A673 (cell line): ENCODE results near the gene FRMD6. TPM values are rescaled to one million over a fixed set of nuclear protein-coding genes. Genes with fewer than 3 reads are reported as not detected.
"Not testable (repeated sequence)": the region's sequence is repeated elsewhere in the genome, so short reads cannot be mapped to it uniquely, and the experiment has no call there.

Experiments used
- BruUV-seq: library from RNA; stranded (reverse); fragments of 400-500 nt; replicated peaks from 2 replicates; lab custom pipeline; 2021; lab: Mats Ljungman, UMichigan
- CTCF ChIA-PET: fragments of 300-600 bp; sonication (Branson Sonifier 250); formaldehyde crosslinking; loops from one replicate; lab custom pipeline; 2022; ENCODE audit warnings: antibody characterized with exemption; lab: Charles Lee
- POLR2A ChIA-PET: fragments of 300-600 bp; sonication (Branson Sonifier 250); formaldehyde crosslinking; loops from one replicate; lab custom pipeline; 2022; ENCODE audit warnings: antibody characterized with exemption; ENCODE audit not compliant: low non-redundant PET; lab: Charles Lee
- DNase-seq: peaks from one replicate; pipeline ENCODE4 v3.0.0-alpha.2; 2015; ENCODE audit warnings: low spot score
- H3K27ac ChIP-seq: fragments of 200-600 bp; sonication (generic); 2 replicates; pipeline ENCODE4 v1.5.1; 2016; ENCODE audit warnings: mixed run types, low read depth, mild to moderate bottlenecking, mixed read lengths, antibody characterized with exemption, low read length; ENCODE audit not compliant: poor library complexity, severe bottlenecking
- H3K27me3 ChIP-seq: fragments of 200-600 bp; sonication (generic); replicated peaks from 2 replicates; pipeline ENCODE4 v1.6.1; 2017; ENCODE audit warnings: mixed run types, low read depth, mild to moderate bottlenecking, mixed read lengths, antibody characterized with exemption, low read length; ENCODE audit not compliant: insufficient read depth, poor library complexity
- H3K36me3 ChIP-seq: fragments of 200-600 bp; sonication (generic); 2 replicates; pipeline ENCODE4 v1.6.1; 2016; ENCODE audit warnings: mixed run types, mild to moderate bottlenecking, mixed read lengths, antibody characterized with exemption, low read length; ENCODE audit not compliant: insufficient read depth, poor library complexity, severe bottlenecking
- H3K4me1 ChIP-seq: fragments of 200-600 bp; sonication (generic); 2 replicates; pipeline ENCODE4 v1.6.1; 2017; ENCODE audit warnings: mixed run types, mild to moderate bottlenecking, mixed read lengths, antibody characterized with exemption, low read length; ENCODE audit not compliant: insufficient read depth, poor library complexity, severe bottlenecking
- H3K4me3 ChIP-seq: fragments of 200-600 bp; sonication (generic); 2 replicates; pipeline ENCODE4 v1.5.1; 2016; ENCODE audit warnings: low read depth, mixed run types, mild to moderate bottlenecking, mixed read lengths, low read length; ENCODE audit not compliant: poor library complexity, severe bottlenecking
- H3K9me3 ChIP-seq: fragments of 200-600 bp; sonication (generic); 2 replicates; pipeline ENCODE4 v1.6.1; 2016; ENCODE audit warnings: mixed run types, low read depth, mild to moderate bottlenecking, mixed read lengths, antibody characterized with exemption, low read length; ENCODE audit not compliant: poor library complexity, severe bottlenecking
- CTCF ChIP-seq: fragments of 300-800, 200-600 bp; sonication (generic); conservative IDR thresholded peaks from 2 replicates; pipeline ENCODE4 v1.5.1; 2017; ENCODE audit warnings: low read depth, mild to moderate bottlenecking, antibody characterized with exemption, low read length, moderate library complexity, mixed read lengths
- EZH2 ChIP-seq: fragments of 200-600 bp; sonication (generic); IDR thresholded peaks from 2 replicates; pipeline ENCODE4 v1.6.1; 2017; ENCODE audit warnings: borderline replicate concordance, low read depth, mild to moderate bottlenecking, mixed read lengths, antibody characterized with exemption, low read length; ENCODE audit not compliant: poor library complexity, severe bottlenecking
- intact Hi-C: fragments of 100-400 bp; cut with micrococcal nuclease; formaldehyde crosslinking; loops from one replicate; pipeline ENCODE4 v1.10.0; 2022; ENCODE audit not compliant: unreplicated experiment
- total RNA-seq: library from RNA; stranded (reverse); gene quantifications from 2 replicates; pipeline ENCODE4 v1.2.3, GENCODE V29; 2021

FRMD6 gene
- total RNA-seq, 1 experiment from 2014 or later: 27.6 TPM

- H3K36me3 ChIP-seq, H3K27ac ChIP-seq, H3K4me1 ChIP-seq, BruUV-seq, POLR2A ChIA-PET, intact Hi-C loops, CTCF ChIA-PET, H3K9me3 ChIP-seq, DNase-seq, H3K27me3 ChIP-seq, H3K4me3 ChIP-seq: not testable (repeated sequence)
Measured at GRCh38 chr14:51769261-51769660, 117.6 kb downstream of the FRMD6 start.

- H3K27me3 ChIP-seq: no peaks in the 10 kb centered on the region
- ChIA-PET CTCF (no interaction called here), POLR2A (no interaction called here)
- H3K9me3 ChIP-seq: no peaks in the 10 kb centered on the region
- no peak overlapping the region for H3K27ac ChIP-seq
- H3K4me3 ChIP-seq: peak overlapping the region; percentile 27
- intact Hi-C loops: no loop called here
- no peak for TF ChIP-seq EZH2
- TF ChIP-seq CTCF: no peak
- no peaks in the 10 kb centered on the region for H3K4me1 ChIP-seq
- BruUV-seq: no TSS peak
- DNase-seq: peak; percentile 22
- H3K36me3 ChIP-seq: no peaks in the 10 kb centered on the region
Measured at GRCh38 chr14:51774209-51774608, 122.5 kb downstream of the FRMD6 start.

- H3K27ac ChIP-seq: no peak overlapping the region
- no peak overlapping the region for H3K4me3 ChIP-seq
- intact Hi-C loops: loop anchor here (1.0 to 5.0 kb wide), 3 partner anchors 123 to 819 kb away; no protein-coding TSS in a partner anchor
- no peaks in the 10 kb centered on the region for H3K36me3 ChIP-seq
- CTCF ChIA-PET: interaction anchor here (0.5 to 4.1 kb wide), 6 partner anchors 124 to 619 kb away, joined by 3 to 29 read pairs (median 6); partner anchors contain the start of gene FRMD6
- H3K27me3 ChIP-seq: no peaks in the 10 kb centered on the region
- TF ChIP-seq EZH2 (no peak), CTCF (peak; percentile 81)
- no TSS peak for BruUV-seq
- peak; percentile 79 for DNase-seq
- no peaks in the 10 kb centered on the region for H3K4me1 ChIP-seq
- H3K9me3 ChIP-seq: no peaks in the 10 kb centered on the region
- POLR2A ChIA-PET: interaction anchor here (0.7 kb wide), 1 partner anchor 124 kb away, joined by 4 read pairs; no protein-coding TSS in a partner anchor
Measured at GRCh38 chr14:51776102-51776894, 124.6 kb downstream of the FRMD6 start.
